Measurements from ENCODE around the gene GSK3B. TPM values are rescaled to one million over a fixed set of nuclear protein-coding genes. Genes with fewer than 3 reads are reported as not detected.

The GSK3B gene
- polyA plus RNA-seq, 3 donors: 16.2 to 20.6 (median 20.5) TPM

DNA sequence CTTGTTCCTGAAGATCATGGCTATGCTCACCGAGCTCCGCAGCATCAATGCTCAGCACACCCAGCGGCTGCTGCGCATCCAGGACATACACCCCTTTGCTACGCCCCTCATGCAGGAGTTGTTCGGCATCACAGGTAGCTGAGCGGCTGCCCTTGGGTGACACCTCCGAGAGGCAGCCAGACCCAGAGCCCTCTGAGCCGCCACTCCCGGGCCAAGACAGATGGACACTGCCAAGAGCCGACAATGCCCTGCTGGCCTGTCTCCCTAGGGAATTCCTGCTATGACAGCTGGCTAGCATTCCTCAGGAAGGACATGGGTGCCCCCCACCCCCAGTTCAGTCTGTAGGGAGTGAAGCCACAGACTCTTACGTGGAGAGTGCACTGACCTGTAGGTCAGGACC lies 277.2 kb downstream of the GSK3B start:
- 98% methylated on average over 11 of the region's 12 CpGs for WGBS (ENCODE audit: insufficient coverage)
- Histone ChIP-seq H4K20me1 (ENCODE audit: insufficient read depth, low read length) (no peaks in the 10 kb centered on the region), H3K4me3 (replicated peaks in 1 of 3; ENCODE audit: low read depth in 2 of 3, low read length in 3 of 3) (no peak overlapping the region), H3K9ac (ENCODE audit: insufficient read depth, low read length, poor library complexity, severe bottlenecking) (no peak overlapping the region), H2AFZ (ENCODE audit: insufficient read depth, low read depth, low read length, poor library complexity, severe bottlenecking) (no peak overlapping the region), H3K79me2 (ENCODE audit: insufficient read depth, low read length) (no peaks in the 10 kb centered on the region), H3K27me3 (ENCODE audit: control insufficient read depth in 2 of 2, insufficient read depth in 2 of 2, low read length in 2 of 2) (no peaks in the 10 kb centered on the region), H3K9me3 (replicated peaks in 1 of 2; ENCODE audit: control insufficient read depth in 1 of 2, insufficient read depth in 1 of 2, low read length in 2 of 2) (no peaks in the 10 kb centered on the region), H3K4me1 (ENCODE audit: control insufficient read depth in 1 of 2, insufficient read depth in 2 of 2, low read length in 2 of 2) (no peaks in the 10 kb centered on the region), H3K27ac (ENCODE audit: low read depth in 1 of 2, low read length in 2 of 2) (no peak overlapping the region), H3K4me2 (replicated peaks; ENCODE audit: extremely low read depth, low read length, poor library complexity, severe bottlenecking) (no peak overlapping the region), H3K36me3 (replicated peaks in 1 of 2; ENCODE audit: control insufficient read depth in 1 of 2, insufficient read depth in 2 of 2, low read length in 2 of 2) (no peaks in the 10 kb centered on the region)
- Mint-ChIP-seq H3K9me3 (peaks cover 0 to 7% (median 0%) of the 10 kb centered on the region in 7 donors), H3K27me3 (ENCODE audit: low read depth in 3 of 3) (peaks cover 0 to 3% (median 3%) of the 10 kb centered on the region in 3 donors), H3K36me3 (no peaks in the 10 kb centered on the region), H3K27ac (no peak overlapping the region), H3K4me1 (peaks cover 10% of the 10 kb centered on the region), H3K4me3 (no peak overlapping the region)
- no peak for DNase-seq
- TF ChIP-seq, protein P1, sequence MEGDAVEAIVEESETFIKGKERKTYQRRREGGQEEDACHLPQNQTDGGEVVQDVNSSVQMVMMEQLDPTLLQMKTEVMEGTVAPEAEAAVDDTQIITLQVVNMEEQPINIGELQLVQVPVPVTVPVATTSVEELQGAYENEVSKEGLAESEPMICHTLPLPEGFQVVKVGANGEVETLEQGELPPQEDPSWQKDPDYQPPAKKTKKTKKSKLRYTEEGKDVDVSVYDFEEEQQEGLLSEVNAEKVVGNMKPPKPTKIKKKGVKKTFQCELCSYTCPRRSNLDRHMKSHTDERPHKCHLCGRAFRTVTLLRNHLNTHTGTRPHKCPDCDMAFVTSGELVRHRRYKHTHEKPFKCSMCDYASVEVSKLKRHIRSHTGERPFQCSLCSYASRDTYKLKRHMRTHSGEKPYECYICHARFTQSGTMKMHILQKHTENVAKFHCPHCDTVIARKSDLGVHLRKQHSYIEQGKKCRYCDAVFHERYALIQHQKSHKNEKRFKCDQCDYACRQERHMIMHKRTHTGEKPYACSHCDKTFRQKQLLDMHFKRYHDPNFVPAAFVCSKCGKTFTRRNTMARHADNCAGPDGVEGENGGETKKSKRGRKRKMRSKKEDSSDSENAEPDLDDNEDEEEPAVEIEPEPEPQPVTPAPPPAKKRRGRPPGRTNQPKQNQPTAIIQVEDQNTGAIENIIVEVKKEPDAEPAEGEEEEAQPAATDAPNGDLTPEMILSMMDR (IDR thresholded peaks at IDR 0.05): no peak
- intact Hi-C loops (cut with micrococcal nuclease): no loop called here

DNA sequence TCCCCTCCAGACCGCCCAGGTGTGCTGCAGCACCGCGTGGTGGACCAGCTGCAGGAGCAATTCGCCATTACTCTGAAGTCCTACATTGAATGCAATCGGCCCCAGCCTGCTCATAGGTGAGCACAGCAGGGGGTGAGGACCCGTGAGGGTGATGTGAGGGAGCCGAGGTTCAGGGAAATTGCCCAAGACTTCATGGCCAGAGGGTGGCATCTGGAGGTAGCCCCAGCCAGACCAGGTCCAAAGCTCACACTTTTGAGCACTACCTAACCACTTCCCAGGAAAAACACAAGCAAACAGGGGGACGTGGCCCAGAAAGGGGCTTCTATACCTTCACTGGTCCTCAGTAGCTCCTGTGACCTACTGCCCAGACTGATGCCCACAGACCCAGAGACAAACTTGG lies 278.5 kb downstream of the GSK3B start:
- no CpG with 5 or more reads among the region's 8 CpGs for WGBS (ENCODE audit: insufficient coverage)
- Histone ChIP-seq H2AFZ (ENCODE audit: insufficient read depth, low read depth, low read length, poor library complexity, severe bottlenecking) (no peak overlapping the region), H3K79me2 (ENCODE audit: insufficient read depth, low read length) (no peaks in the 10 kb centered on the region), H3K36me3 (replicated peaks in 1 of 2; ENCODE audit: control insufficient read depth in 1 of 2, insufficient read depth in 2 of 2, low read length in 2 of 2) (no peaks in the 10 kb centered on the region), H3K9ac (ENCODE audit: insufficient read depth, low read length, poor library complexity, severe bottlenecking) (no peak overlapping the region), H4K20me1 (ENCODE audit: insufficient read depth, low read length) (no peaks in the 10 kb centered on the region), H3K27ac (ENCODE audit: low read depth in 1 of 2, low read length in 2 of 2) (no peak overlapping the region), H3K9me3 (replicated peaks in 1 of 2; ENCODE audit: control insufficient read depth in 1 of 2, insufficient read depth in 1 of 2, low read length in 2 of 2) (no peaks in the 10 kb centered on the region), H3K4me1 (ENCODE audit: control insufficient read depth in 1 of 2, insufficient read depth in 2 of 2, low read length in 2 of 2) (peaks cover 0 to under 1% of the 10 kb centered on the region in 2 donors), H3K27me3 (ENCODE audit: control insufficient read depth in 2 of 2, insufficient read depth in 2 of 2, low read length in 2 of 2) (no peaks in the 10 kb centered on the region), H3K4me2 (replicated peaks; ENCODE audit: extremely low read depth, low read length, poor library complexity, severe bottlenecking) (no peak overlapping the region), H3K4me3 (replicated peaks in 1 of 3; ENCODE audit: low read depth in 2 of 3, low read length in 3 of 3) (no peak overlapping the region)
- H3K4me1 Mint-ChIP-seq: peaks cover 8% of the 10 kb centered on the region
- no peak overlapping the region for H3K27ac Mint-ChIP-seq
- no peak overlapping the region for H3K4me3 Mint-ChIP-seq
- no peak for DNase-seq
- no peaks in the 10 kb centered on the region for H3K36me3 Mint-ChIP-seq
- H3K27me3 Mint-ChIP-seq (ENCODE audit: low read depth in 3 of 3): peaks cover 0 to 3% (median 3%) of the 10 kb centered on the region in 3 donors
- TF ChIP-seq, protein P1 (IDR thresholded peaks at IDR 0.05): no peak
- peaks cover 0 to 5% (median 0%) of the 10 kb centered on the region in 7 donors for H3K9me3 Mint-ChIP-seq
- intact Hi-C loops (cut with micrococcal nuclease): no loop called here

Measured in CD14-positive monocyte (primary cell).